ENCODE data around the gene SLC27A3.
A peak's percentile ranks its signal among the peaks of the same experiment; 100 is the strongest.

The SLC27A3 gene

GRCh38 chr1:153801786-153802697, 26.8 kb downstream of the SLC27A3 start:
- H3K4me1 ChIP-seq (ENCODE audit: insufficient read depth, poor library complexity, severe bottlenecking): peaks cover 6% of the 10 kb centered on the region
- no peak for TF ChIP-seq CTCF (IDR thresholded peaks at IDR 0.05; ENCODE audit: poor library complexity, severe bottlenecking)
- ATAC-seq (ENCODE audit: low read depth) (no peak), DNase-seq (ENCODE audit: low spot score) (peak; percentile 33)
- H3K27me3 ChIP-seq (ENCODE audit: insufficient read depth, poor library complexity, severe bottlenecking): no peaks in the 10 kb centered on the region
- no peaks in the 10 kb centered on the region for H3K36me3 ChIP-seq (ENCODE audit: low read depth)
- no peak overlapping the region for H3K4me3 ChIP-seq (ENCODE audit: severe bottlenecking)
- no peak overlapping the region for H3K27ac ChIP-seq (ENCODE audit: poor library complexity, severe bottlenecking)
- no peaks in the 10 kb centered on the region for H3K9me3 ChIP-seq (ENCODE audit: severe bottlenecking)

DNA sequence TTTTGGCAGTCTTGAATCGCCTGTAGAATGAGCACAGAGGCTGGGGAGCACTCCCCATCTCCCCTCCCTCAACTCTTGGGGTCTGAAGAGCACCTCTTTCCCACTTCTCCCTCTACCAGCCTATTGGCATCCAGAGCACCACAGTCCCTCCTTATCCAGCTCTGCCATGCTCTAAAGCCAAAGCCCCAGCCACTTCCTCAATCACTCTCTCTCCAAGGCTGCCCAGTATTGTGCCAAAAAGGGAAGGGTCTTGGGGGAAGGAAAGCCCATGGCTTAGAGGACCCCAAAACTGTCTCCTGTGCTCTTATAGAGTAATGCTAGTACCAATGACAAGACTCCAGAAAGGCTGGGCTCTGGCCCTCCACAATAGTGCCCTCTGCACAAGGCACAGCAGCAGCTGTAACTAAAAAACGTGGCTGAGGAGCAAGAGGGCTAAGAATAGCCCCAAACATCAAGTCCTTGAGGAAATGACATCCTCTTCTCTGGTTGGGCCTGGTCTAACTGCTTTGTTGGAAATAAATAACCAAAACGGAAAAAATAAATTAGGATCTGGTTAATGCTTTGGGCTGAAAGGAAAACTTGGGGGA, 28.4 kb downstream of the SLC27A3 start:
- peaks cover 6% of the 10 kb centered on the region for H3K4me1 ChIP-seq (ENCODE audit: insufficient read depth, poor library complexity, severe bottlenecking)
- no peaks in the 10 kb centered on the region for H3K9me3 ChIP-seq (ENCODE audit: severe bottlenecking)
- H3K27ac ChIP-seq (ENCODE audit: poor library complexity, severe bottlenecking): no peak overlapping the region
- TF ChIP-seq CTCF (IDR thresholded peaks at IDR 0.05; ENCODE audit: poor library complexity, severe bottlenecking): no peak
- H3K36me3 ChIP-seq (ENCODE audit: low read depth): no peaks in the 10 kb centered on the region; the same call in 1 of the 2 replicates
- no peaks in the 10 kb centered on the region for H3K27me3 ChIP-seq (ENCODE audit: insufficient read depth, poor library complexity, severe bottlenecking)
- ATAC-seq (ENCODE audit: low read depth) (no peak), DNase-seq (ENCODE audit: low spot score) (no peak)
- H3K4me3 ChIP-seq (ENCODE audit: severe bottlenecking): no peak overlapping the region

- ATAC-seq (ENCODE audit: low read depth) (no peak), DNase-seq (ENCODE audit: low spot score) (peak; percentile 9)
- H3K4me1 ChIP-seq (ENCODE audit: insufficient read depth, poor library complexity, severe bottlenecking): peaks cover 6% of the 10 kb centered on the region
- H3K4me3 ChIP-seq (ENCODE audit: severe bottlenecking): no peak overlapping the region
- no peak overlapping the region for H3K27ac ChIP-seq (ENCODE audit: poor library complexity, severe bottlenecking)
- H3K36me3 ChIP-seq (ENCODE audit: low read depth): peaks cover 3% of the 10 kb centered on the region; the same call in 1 of the 2 replicates
- no peaks in the 10 kb centered on the region for H3K9me3 ChIP-seq (ENCODE audit: severe bottlenecking)
- H3K27me3 ChIP-seq (ENCODE audit: insufficient read depth, poor library complexity, severe bottlenecking): no peaks in the 10 kb centered on the region
- TF ChIP-seq CTCF (IDR thresholded peaks at IDR 0.05; ENCODE audit: poor library complexity, severe bottlenecking): no peak
These were observed 28.9 kb downstream of the SLC27A3 start for GRCh38 chr1:153804112-153804511.

GRCh38 chr1:153805042-153805745, 30.0 kb downstream of the SLC27A3 start:
- Histone ChIP-seq H3K9me3 (ENCODE audit: severe bottlenecking) (no peaks in the 10 kb centered on the region), H3K4me1 (ENCODE audit: insufficient read depth, poor library complexity, severe bottlenecking) (peaks cover 6% of the 10 kb centered on the region), H3K27ac (ENCODE audit: poor library complexity, severe bottlenecking) (peak overlapping the region; percentile 14), H3K4me3 (ENCODE audit: severe bottlenecking) (no peak overlapping the region), H3K36me3 (ENCODE audit: low read depth) (peaks cover 6% of the 10 kb centered on the region), H3K27me3 (ENCODE audit: insufficient read depth, poor library complexity, severe bottlenecking) (no peaks in the 10 kb centered on the region)
- DNase-seq (ENCODE audit: low spot score) (no peak), ATAC-seq (ENCODE audit: low read depth) (peak; percentile 62)
- no peak for TF ChIP-seq CTCF (IDR thresholded peaks at IDR 0.05; ENCODE audit: poor library complexity, severe bottlenecking)

Data from RWPE2 (cell line).